Activated T-helper 1 cell treated with anti-CD3 and anti-CD28 coated beads, Interleukin-12 subunit alpha, Interleukin-12 subunit beta, Interleukin-2, Interleukin-4 antibody, amounts not matched to agents 30 ng/mL and 10 ng/mL and 1 ng/mL, durations not matched to agents 14 hours and 24 hours and 36 hours (primary cell): ENCODE measurements around the gene CTBS. TPM values are rescaled to one million over a fixed set of nuclear protein-coding genes. Genes with fewer than 3 reads are reported as not detected.

Experiments
- total RNA-seq: library from RNA; stranded (reverse); gene quantifications from 2 replicates; pipeline ENCODE4 v1.2.3, GENCODE V29; 2022

Gene CTBS
- total RNA-seq, 1 donor from 2014 or later = 14.2 TPM

Other genes with a start within 250 kb of the CTBS start
- not detected in 2 replicates for gene DNASE2B, start 176.0 kb downstream of the CTBS start, total RNA-seq
- 65.2 and 65.5 TPM in 2 replicates for gene RPF1, start 95.2 kb downstream of the CTBS start, total RNA-seq
- gene SPATA1, start 68.1 kb downstream of the CTBS start, total RNA-seq = 1.2 and 1.3 TPM in 2 replicates
- gene GNG5, start 67.9 kb downstream of the CTBS start, total RNA-seq = 107 and 110 TPM in 2 replicates
- gene SSX2IP, start 116.0 kb upstream of the CTBS start, total RNA-seq = 11.1 and 15.0 TPM in 2 replicates